Tibial nerve (tissue), 3 donors: ENCODE data around the gene TIE1.

ENCODE experiments used
- CTCF ChIP-seq, 5 experiments: fragments of 200-600 bp in 3 of 5; fragments of 450-650 bp in 2 of 5; sonication (generic) in 3 of 5; IDR thresholded peaks; one replicate each; pipeline ENCODE4 v1.5.1; 2016 to 2019; ENCODE audit warnings: antibody characterized with exemption in 5 of 5, mild to moderate bottlenecking in 3 of 5, moderate library complexity in 2 of 5
- POLR2A ChIP-seq, 2 donors: fragments of 450-650 bp; IDR thresholded peaks; one replicate each; pipeline ENCODE4 v1.6.1; 2017; ENCODE audit warnings: antibody characterized with exemption in 2 of 2, mild to moderate bottlenecking in 2 of 2, moderate library complexity in 2 of 2

- TF ChIP-seq POLR2A (IDR thresholded peaks at IDR 0.05) (no peak), CTCF (IDR thresholded peaks at IDR 0.05) (no peak)
Observed at GRCh38 chr1:43303471-43304313, 2.9 kb downstream of the TIE1 start.
